Erythroblast (primary cell): ENCODE results near the gene ST3GAL6.

Experiments
- GATA1 ChIP-seq: IDR thresholded peaks from 2 replicates; pipeline ENCODE4 v1.6.1; 2011; ENCODE audit warnings: low read depth, mild to moderate bottlenecking, control low read depth, low read length, moderate library complexity
- POLR2A ChIP-seq: IDR thresholded peaks from 2 replicates; pipeline ENCODE4 v1.6.1; 2011; ENCODE audit warnings: mild to moderate bottlenecking, low read length

DNA sequence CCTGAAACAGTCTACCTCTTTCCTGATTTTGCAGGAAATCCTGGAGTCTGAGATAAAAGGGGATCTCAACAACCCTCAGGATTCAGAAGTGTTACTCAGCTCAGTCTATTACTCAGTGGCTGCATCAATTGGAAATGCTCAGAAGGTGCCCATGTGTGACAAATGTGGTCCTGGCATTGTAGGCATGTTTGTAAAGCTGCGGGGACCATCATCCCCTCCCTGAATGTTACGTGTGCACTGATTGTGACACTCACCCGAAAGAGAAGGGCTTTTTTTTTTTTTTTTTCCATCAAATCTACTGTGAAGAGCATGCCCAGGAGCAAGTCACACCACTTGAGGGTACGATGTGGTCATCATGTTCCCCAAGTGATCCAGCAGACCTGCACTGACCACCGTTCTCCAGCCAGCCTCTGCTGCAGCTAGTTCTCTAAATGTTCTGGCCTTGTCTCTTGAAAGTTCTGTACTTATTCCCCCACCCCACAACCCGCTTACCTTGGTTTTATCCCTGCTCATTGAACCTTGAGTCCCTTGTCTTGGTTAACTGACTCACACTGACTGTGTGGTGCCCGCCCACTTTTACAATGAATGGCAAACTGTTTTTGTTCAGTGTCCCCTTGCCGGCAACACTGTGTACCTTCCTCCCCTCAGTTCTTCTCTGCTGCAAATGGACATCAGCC, 19.8 kb downstream of the ST3GAL6 start:
- TF ChIP-seq POLR2A (no peak), GATA1 (no peak)
